ENCODE results near the gene NEURL1B. TPM values are rescaled to one million over a fixed set of nuclear protein-coding genes. Genes with fewer than 3 reads are reported as not detected.

Gene NEURL1B
- total RNA-seq, 2 donors from 2014 or later: 17.9 to 22.4 TPM

DNA sequence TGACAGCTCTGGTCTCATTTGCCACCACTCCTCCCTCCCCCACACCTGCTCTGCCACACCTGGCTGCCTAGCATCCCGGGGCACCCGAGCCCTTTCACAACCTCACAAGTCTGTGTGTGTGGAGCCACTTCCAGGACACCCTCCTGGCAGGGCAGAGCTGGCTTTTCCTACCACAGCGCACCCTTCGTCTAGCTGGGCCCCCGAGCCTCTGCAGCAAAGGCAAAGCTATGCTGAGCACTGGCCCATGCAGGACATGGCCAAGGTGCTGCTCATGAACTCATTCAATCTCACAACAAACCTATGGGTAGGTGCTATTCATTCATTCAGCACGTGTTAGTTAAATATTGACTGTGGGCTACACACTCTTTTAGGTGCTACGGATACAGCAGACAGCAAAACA is 86.5 kb downstream of the NEURL1B start:
- no peak for DNase-seq (ENCODE audit: low spot score)

DNA sequence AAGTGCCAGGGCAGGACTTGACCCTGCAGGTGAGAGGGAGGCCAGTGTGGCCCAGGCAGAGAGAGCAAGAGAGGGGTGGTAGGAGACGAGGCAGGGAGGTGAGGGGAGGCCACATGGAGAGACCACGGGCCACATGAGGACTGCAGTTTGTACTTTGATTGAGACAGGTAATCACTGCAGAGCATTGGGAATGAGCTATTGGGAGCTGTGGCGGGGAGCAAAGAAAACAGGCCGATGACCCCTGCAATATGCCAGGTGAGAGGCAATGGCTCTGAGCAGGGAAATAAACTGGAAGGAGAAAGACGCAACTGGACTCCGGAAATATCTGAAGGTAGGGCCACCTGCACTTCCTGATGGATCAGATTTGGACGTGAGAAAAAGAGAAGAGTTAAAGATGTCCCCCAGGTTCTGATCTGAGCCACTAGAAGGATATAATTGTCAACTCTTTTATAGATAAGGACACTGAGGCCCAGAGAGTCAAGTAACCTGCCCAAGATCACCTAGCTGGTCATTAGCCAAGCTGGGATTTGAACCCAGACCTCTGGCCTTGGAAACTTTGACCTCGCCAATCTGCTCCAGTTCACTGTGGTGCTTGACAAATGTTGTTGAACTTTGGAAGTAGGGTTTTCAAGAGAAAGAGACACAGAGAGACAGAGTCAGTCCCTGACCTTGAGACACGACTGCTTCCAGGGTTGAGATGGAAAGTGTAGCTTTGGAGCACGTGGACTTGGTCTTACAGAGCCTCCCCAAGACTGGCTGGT is 87.6 kb downstream of the NEURL1B start:
- Histone ChIP-seq H3K9me3 (no peaks in the 10 kb centered on the region), H3K27ac (no peak overlapping the region), H3K36me3 (no peaks in the 10 kb centered on the region), H3K4me1 (peaks cover 0 to 19% of the 10 kb centered on the region in 2 donors), H3K27me3 (no peaks in the 10 kb centered on the region), H3K4me3 (no peak overlapping the region)
- TF ChIP-seq, protein P1, sequence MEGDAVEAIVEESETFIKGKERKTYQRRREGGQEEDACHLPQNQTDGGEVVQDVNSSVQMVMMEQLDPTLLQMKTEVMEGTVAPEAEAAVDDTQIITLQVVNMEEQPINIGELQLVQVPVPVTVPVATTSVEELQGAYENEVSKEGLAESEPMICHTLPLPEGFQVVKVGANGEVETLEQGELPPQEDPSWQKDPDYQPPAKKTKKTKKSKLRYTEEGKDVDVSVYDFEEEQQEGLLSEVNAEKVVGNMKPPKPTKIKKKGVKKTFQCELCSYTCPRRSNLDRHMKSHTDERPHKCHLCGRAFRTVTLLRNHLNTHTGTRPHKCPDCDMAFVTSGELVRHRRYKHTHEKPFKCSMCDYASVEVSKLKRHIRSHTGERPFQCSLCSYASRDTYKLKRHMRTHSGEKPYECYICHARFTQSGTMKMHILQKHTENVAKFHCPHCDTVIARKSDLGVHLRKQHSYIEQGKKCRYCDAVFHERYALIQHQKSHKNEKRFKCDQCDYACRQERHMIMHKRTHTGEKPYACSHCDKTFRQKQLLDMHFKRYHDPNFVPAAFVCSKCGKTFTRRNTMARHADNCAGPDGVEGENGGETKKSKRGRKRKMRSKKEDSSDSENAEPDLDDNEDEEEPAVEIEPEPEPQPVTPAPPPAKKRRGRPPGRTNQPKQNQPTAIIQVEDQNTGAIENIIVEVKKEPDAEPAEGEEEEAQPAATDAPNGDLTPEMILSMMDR (IDR thresholded peaks at IDR 0.05): no peak
- DNase-seq (ENCODE audit: low spot score): no peak

More for the DNA sequence above, 86.5 kb downstream of the NEURL1B start:
- no peaks in the 10 kb centered on the region for H3K27me3 ChIP-seq
- H3K4me3 ChIP-seq: no peak overlapping the region
- TF ChIP-seq, protein P1 (IDR thresholded peaks at IDR 0.05): no peak
- H3K36me3 ChIP-seq: no peaks in the 10 kb centered on the region
- peaks cover 0 to 18% of the 10 kb centered on the region in 2 donors for H3K4me1 ChIP-seq
- H3K27ac ChIP-seq: no peak overlapping the region
- no peaks in the 10 kb centered on the region for H3K9me3 ChIP-seq

DNA sequence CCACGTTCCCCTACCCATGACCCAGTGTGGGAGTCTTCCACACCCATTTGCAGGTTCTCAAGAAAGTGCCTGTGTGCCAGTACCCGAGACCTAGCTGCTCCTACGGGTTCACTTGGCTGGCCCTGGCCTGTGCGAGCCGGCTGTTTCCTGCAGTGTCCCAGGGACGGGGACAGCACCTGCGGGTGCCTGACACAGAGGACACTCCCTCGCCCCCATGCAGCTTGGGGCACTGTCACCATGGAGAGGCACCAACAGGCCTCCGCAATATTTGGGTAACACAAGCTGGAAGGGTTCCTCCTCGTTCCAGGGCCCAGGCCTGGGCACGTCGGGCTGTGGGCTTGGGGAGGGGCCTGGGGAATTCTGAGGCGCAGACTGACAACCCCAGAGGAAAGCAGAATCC is 88.5 kb downstream of the NEURL1B start:
- H3K4me3 ChIP-seq: no peak overlapping the region
- H3K9me3 ChIP-seq: no peaks in the 10 kb centered on the region
- TF ChIP-seq, protein P1 (IDR thresholded peaks at IDR 0.05): no peak
- DNase-seq (ENCODE audit: low spot score): no peak
- H3K36me3 ChIP-seq: no peaks in the 10 kb centered on the region
- peaks cover 0 to 28% of the 10 kb centered on the region in 2 donors for H3K4me1 ChIP-seq
- H3K27ac ChIP-seq: no peak overlapping the region
- no peaks in the 10 kb centered on the region for H3K27me3 ChIP-seq

DNA sequence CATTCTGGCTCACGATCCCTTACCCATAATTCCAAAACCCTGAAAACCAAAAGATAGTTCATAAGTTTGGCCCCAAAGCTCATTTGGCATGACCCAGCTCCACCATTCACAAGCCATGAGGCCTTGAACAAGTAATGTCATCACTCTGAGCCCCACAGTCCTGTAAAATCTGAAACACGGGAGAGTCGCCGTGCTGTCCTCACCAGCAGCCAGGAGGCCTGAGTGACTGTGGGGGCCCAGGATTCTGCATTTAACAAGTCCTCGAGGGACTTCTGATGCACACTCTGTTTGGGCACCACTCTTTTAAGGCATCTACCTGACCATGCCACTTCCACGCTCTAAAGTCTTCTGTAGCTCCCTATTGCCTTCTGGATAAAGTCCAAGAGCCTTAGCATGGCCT is 89.2 kb downstream of the NEURL1B start:
- Histone ChIP-seq H3K4me1 (peaks cover 0 to 31% of the 10 kb centered on the region in 2 donors), H3K4me3 (no peak overlapping the region), H3K9me3 (no peaks in the 10 kb centered on the region), H3K27me3 (no peaks in the 10 kb centered on the region), H3K27ac (no peak overlapping the region), H3K36me3 (no peaks in the 10 kb centered on the region)
- TF ChIP-seq, protein P1 (IDR thresholded peaks at IDR 0.05): no peak
- no peak for DNase-seq (ENCODE audit: low spot score)

DNA sequence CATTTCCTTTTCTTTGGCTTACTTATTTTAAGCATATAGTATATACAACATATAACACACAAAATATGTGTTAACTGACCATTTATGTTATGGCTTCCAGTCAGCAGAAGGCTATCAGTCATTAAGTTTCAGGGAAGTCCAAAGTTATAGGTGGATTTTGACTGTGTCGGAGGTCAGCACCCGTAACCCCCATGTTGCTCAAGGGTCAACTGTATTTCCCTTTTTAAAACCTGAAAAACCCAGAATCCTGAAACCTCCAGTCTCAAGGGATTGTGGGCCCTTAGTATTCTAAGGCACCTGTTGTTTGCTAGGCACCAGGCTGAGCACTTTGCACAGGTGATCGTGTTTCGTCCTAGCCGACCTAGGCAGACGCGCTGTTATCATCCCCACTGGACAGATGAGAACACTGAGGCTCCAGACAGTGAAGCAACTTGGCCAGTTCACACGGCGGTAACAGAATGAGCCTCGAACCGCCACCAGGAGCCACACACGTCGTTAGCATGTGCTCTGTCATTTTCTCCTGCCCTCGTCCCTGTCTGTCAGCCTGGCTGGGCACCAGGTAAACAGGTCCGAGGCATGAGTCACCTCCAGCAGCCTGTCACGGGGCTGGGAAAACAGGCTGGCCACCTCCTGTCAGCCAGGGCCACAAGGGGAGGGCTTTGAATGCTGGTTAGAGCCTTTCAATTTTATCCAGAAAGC is 90.1 kb downstream of the NEURL1B start:
- H3K27me3 ChIP-seq: no peaks in the 10 kb centered on the region
- TF ChIP-seq, protein P1 (IDR thresholded peaks at IDR 0.05): no peak
- no peak overlapping the region for H3K4me3 ChIP-seq
- no peak for DNase-seq (ENCODE audit: low spot score)
- peaks cover 0 to 31% of the 10 kb centered on the region in 2 donors for H3K4me1 ChIP-seq
- H3K27ac ChIP-seq: peak overlapping the region; percentile 91 to 94
- H3K9me3 ChIP-seq: no peaks in the 10 kb centered on the region
- H3K36me3 ChIP-seq: no peaks in the 10 kb centered on the region

All from right atrium auricular region (tissue), 2 donors.